Fibroblast of skin of left biceps (primary cell): ENCODE results near the gene GEMIN2.
"Not testable (repeated sequence)": the region's sequence is repeated elsewhere in the genome, so short reads cannot be mapped to it uniquely, and the experiment has no call there.

Source experiments
- DNase-seq, 2 experiments: peaks; one replicate each; pipeline ENCODE4 v3.0.0-alpha.2; 2013; ENCODE audit warnings: low read depth in 2 of 2

Gene GEMIN2

DNA sequence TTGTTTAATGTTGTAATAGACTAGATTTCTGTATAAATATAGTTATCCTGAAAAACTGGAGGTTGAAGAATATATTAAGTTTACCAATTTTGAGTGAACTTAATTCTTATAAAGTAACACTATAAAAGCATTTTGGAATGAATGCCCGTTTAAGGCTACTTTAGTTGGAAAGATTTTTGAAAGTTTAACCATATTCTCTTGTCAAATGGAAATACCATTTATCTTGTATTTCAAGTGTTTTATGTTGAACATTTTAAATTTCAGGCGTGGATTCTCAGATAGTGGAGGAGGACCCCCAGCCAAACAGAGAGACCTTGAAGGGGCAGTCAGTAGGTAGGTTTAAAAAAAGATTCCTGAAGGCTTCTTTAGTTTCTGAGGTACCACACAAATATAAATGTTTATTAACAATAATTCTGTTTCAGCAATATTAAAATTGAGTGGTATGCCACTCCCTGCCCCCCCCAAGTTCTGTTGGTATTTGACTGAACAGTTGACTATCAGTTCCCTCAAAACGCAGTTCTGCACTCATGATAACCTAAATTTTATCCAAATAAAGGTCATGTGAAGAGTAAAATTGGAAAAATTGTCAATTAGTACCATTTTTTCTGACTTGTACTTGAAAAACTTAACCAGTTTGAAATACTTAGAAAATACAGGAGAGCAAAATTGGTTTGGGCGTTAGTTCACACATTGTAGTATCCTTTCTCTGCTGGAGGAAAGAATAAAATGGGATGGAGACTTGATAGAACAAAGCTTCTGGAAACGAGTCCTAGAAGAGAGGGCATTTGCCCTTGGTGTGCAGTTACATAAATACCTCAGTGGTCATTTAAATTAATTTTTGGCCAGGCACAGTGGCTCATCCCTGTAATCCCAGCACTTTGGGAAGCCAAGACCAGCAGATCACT lies 62.4 kb downstream of the GEMIN2 start:
- DNase-seq = no peak

- no peak for DNase-seq
Measured at GRCh38 chr14:39177168-39177545, 63.0 kb downstream of the GEMIN2 start.

DNA sequence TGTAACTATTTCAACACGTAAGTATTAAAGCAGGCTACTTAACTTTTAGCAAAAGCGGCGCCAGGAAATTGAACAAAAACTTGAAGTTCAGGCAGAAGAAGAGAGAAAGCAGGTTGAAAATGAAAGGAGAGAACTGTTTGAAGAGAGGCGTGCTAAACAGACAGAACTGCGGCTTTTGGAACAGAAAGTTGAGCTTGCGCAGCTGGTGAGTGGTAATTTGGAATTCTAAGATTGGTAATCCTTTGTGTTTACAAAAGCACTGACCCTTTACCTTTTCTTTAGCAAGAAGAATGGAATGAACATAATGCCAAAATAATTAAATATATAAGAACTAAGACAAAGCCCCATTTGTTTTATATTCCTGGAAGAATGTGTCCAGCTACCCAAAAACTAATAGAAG lies 64.9 kb downstream of the GEMIN2 start:
- no peak for DNase-seq

GRCh38 chr14:39180553-39180952 lies 66.4 kb downstream of the GEMIN2 start:
- no peak for DNase-seq

GRCh38 chr14:39181026-39181692 lies 67.0 kb downstream of the GEMIN2 start:
- DNase-seq = no peak

DNA sequence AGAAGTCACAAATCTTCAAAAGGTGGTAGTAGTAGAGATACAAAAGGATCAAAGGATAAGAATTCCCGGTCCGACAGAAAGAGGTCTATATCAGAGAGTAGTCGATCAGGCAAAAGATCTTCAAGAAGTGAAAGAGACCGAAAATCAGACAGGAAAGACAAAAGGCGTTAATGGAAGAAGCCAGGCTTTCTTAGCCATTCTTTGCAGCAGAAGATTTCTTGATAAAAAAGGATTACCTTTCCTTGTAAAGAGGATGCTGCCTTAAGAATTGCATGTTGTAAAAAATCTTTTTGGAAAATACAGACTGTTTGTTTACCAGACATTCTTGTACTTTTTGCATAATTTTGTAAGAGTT lies 67.5 kb downstream of the GEMIN2 start:
- no peak for DNase-seq

- no peak for DNase-seq
Measured at GRCh38 chr14:39182770-39183684, 68.9 kb downstream of the GEMIN2 start.

- DNase-seq = not testable (repeated sequence)
Measured at GRCh38 chr14:39183685-39184003, 69.5 kb downstream of the GEMIN2 start.

GRCh38 chr14:39184628-39185255 lies 70.6 kb downstream of the GEMIN2 start:
- no peak for DNase-seq

- DNase-seq = no peak
Measured at GRCh38 chr14:39185256-39186049, 71.3 kb downstream of the GEMIN2 start.
